HEK293T (cell line): ENCODE data around the gene HRG.

ENCODE experiments used
- BHLHE40 ChIP-seq: fragments of 450-650 bp; IDR thresholded peaks from 2 replicates; pipeline ENCODE4 v1.6.1; 2016; ENCODE audit warnings: mild to moderate bottlenecking, moderate library complexity, borderline replicate concordance
- HDGF ChIP-seq: fragments of 450-650 bp; IDR thresholded peaks from 2 replicates; pipeline ENCODE4 v1.6.1; 2017; ENCODE audit warnings: antibody characterized with exemption, borderline replicate concordance
- LEF1 ChIP-seq: fragments of 450-650 bp; IDR thresholded peaks from 2 replicates; pipeline ENCODE4 v1.6.1; 2017; ENCODE audit warnings: mild to moderate bottlenecking, borderline replicate concordance
- SP1 ChIP-seq: fragments of 450-650 bp; IDR thresholded peaks from 2 replicates; pipeline ENCODE4 v1.6.1; 2017
- TARDBP ChIP-seq: fragments of 450-650 bp; IDR thresholded peaks from 2 replicates; pipeline ENCODE4 v1.6.1; 2016
- ZNF384 ChIP-seq: fragments of 450-650 bp; IDR thresholded peaks from 2 replicates; pipeline ENCODE4 v1.6.1; 2016

GRCh38 chr3:186719945-186720739 is 54.3 kb downstream of the HRG start:
- TF ChIP-seq TARDBP, result no peak
- no peak for TF ChIP-seq HDGF
- TF ChIP-seq LEF1, result no peak
- no peak for TF ChIP-seq BHLHE40
- TF ChIP-seq SP1, result no peak
- TF ChIP-seq ZNF384, result no peak
